ENCODE measurements around the gene SH2B2. TPM values are rescaled to one million over a fixed set of nuclear protein-coding genes. Genes with fewer than 3 reads are reported as not detected.

Gene SH2B2
- total and polyA plus RNA-seq, 4 donors: 3.3 to 9.7 (median 7.2) TPM

DNA sequence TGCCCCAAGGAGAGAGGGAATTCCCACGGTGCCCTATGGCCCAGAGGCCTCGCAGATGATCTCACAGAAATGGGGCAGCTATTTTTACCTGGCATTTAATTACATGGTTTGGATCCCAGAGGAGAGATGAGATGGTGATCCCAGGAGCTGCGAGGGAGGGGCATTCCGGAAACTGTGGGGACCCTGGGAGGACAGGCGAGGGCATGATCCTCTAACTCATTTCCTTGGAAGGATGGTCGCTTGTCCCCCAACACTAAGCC is 9.4 kb downstream of the SH2B2 start:
- Histone ChIP-seq H3K36me3 (ENCODE audit: control insufficient read depth in 4 of 4, insufficient read depth in 4 of 4, low read length in 4 of 4) (no peaks in the 10 kb centered on the region), H3K9me3 (ENCODE audit: control insufficient read depth in 4 of 4, insufficient read depth in 3 of 4, low read length in 3 of 4) (no peaks in the 10 kb centered on the region), H3K27me3 (ENCODE audit: control insufficient read depth in 3 of 3, insufficient read depth in 3 of 3, low read length in 2 of 3) (peaks cover 0 to 7% (median 2%) of the 10 kb centered on the region in 3 donors), H3K4me1 (ENCODE audit: control insufficient read depth in 5 of 5, insufficient read depth in 5 of 5, low read length in 5 of 5) (no peaks in the 10 kb centered on the region), H3K9ac (ENCODE audit: insufficient read depth in 1 of 2, low read length in 2 of 2) (no peak overlapping the region), H3K4me3 (no peak overlapping the region), H3K27ac (ENCODE audit: low read depth in 1 of 2, low read length in 1 of 2) (no peak overlapping the region)
- TF ChIP-seq, protein P1, sequence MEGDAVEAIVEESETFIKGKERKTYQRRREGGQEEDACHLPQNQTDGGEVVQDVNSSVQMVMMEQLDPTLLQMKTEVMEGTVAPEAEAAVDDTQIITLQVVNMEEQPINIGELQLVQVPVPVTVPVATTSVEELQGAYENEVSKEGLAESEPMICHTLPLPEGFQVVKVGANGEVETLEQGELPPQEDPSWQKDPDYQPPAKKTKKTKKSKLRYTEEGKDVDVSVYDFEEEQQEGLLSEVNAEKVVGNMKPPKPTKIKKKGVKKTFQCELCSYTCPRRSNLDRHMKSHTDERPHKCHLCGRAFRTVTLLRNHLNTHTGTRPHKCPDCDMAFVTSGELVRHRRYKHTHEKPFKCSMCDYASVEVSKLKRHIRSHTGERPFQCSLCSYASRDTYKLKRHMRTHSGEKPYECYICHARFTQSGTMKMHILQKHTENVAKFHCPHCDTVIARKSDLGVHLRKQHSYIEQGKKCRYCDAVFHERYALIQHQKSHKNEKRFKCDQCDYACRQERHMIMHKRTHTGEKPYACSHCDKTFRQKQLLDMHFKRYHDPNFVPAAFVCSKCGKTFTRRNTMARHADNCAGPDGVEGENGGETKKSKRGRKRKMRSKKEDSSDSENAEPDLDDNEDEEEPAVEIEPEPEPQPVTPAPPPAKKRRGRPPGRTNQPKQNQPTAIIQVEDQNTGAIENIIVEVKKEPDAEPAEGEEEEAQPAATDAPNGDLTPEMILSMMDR (IDR thresholded peaks at IDR 0.05; ENCODE audit: control extremely low read depth, extremely low read depth): no peak
- DNase-seq: no peak
- WGBS, 2 donors: 91 to 95% methylated on average over 6 of the region's 6 CpGs
- ATAC-seq (ENCODE audit: insufficient read depth, low FRiP score): no peak

DNA sequence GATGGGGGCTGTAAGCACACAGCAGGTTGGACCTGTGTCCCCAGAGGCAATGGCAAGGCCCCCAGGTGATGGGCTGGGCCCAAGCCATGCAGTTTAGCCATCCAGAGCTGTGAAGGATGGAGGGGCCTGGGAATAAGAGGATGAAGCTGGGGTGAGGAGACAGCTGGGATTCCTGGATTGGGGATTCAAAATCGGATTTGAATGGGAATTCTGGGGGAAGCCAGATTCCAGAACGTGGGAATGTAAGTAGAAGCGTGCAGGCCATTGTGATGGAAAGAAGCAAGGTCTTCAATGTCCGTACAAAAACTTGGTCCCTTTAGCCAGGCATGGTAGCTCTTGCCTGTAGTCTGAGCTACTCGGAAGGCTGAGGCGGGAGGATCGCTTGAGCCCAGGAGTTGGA is 9.8 kb downstream of the SH2B2 start:
- H3K9ac ChIP-seq (ENCODE audit: insufficient read depth in 1 of 2, low read length in 2 of 2): no peak overlapping the region
- 94 to 95% methylated on average over 7 of the region's 7 CpGs for WGBS, 2 donors
- no peaks in the 10 kb centered on the region for H3K36me3 ChIP-seq (ENCODE audit: control insufficient read depth in 4 of 4, insufficient read depth in 4 of 4, low read length in 4 of 4)
- ATAC-seq (ENCODE audit: insufficient read depth, low FRiP score): no peak
- H3K27ac ChIP-seq (ENCODE audit: low read depth in 1 of 2, low read length in 1 of 2): no peak overlapping the region
- H3K4me1 ChIP-seq (ENCODE audit: control insufficient read depth in 5 of 5, insufficient read depth in 5 of 5, low read length in 5 of 5): no peaks in the 10 kb centered on the region
- no peaks in the 10 kb centered on the region for H3K9me3 ChIP-seq (ENCODE audit: control insufficient read depth in 4 of 4, insufficient read depth in 3 of 4, low read length in 3 of 4)
- H3K27me3 ChIP-seq (ENCODE audit: control insufficient read depth in 3 of 3, insufficient read depth in 3 of 3, low read length in 2 of 3): peaks cover 0 to 7% (median 2%) of the 10 kb centered on the region in 3 donors
- H3K4me3 ChIP-seq: no peak overlapping the region
- no peak for DNase-seq
- TF ChIP-seq, protein P1 (IDR thresholded peaks at IDR 0.05; ENCODE audit: control extremely low read depth, extremely low read depth): no peak

DNA sequence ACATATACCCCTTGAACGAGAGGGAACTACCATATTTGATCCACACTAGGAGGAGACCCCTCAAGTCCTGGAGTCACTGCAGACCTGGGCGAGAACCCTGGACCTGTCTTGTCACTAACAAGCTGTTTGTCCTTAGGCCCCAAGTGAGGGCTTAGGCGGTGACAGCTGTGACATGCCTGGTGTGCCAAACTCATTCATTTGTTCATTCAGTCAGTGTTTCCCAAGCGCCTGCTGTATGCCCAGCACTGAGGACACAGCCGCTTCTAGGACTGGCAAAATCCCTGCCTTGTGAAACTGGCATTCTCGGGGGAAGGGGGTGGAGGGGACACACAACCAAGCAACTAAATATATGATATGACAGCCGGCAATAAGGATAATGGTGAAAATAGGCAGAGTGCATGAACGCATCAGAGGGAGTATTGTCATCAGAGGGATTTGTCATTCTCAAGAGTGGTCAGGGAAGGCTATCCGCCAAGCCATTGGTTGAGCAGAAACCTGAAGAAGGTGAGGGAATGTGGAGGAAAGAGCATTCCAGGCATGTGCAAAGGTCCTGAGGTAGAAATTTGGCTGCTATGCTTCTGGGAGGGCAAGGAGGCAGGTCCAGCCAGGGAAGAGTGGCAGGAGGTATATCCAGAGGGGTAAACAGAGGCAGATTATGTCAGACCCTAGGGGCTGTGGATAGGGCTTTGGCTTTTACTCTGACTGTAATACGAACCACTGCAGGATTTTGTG is 11.0 kb downstream of the SH2B2 start:
- Histone ChIP-seq H3K27me3 (ENCODE audit: control insufficient read depth in 3 of 3, insufficient read depth in 3 of 3, low read length in 2 of 3) (peaks cover 0 to 7% (median 2%) of the 10 kb centered on the region in 3 donors), H3K27ac (ENCODE audit: low read depth in 1 of 2, low read length in 1 of 2) (no peak overlapping the region), H3K4me1 (ENCODE audit: control insufficient read depth in 5 of 5, insufficient read depth in 5 of 5, low read length in 5 of 5) (no peaks in the 10 kb centered on the region), H3K36me3 (ENCODE audit: control insufficient read depth in 4 of 4, insufficient read depth in 4 of 4, low read length in 4 of 4) (no peaks in the 10 kb centered on the region), H3K9me3 (ENCODE audit: control insufficient read depth in 4 of 4, insufficient read depth in 3 of 4, low read length in 3 of 4) (no peaks in the 10 kb centered on the region), H3K9ac (ENCODE audit: insufficient read depth in 1 of 2, low read length in 2 of 2) (no peak overlapping the region), H3K4me3 (no peak overlapping the region)
- WGBS, 2 donors: 94 to 96% methylated on average over 10 of the region's 10 CpGs
- no peak for ATAC-seq (ENCODE audit: insufficient read depth, low FRiP score)
- TF ChIP-seq, protein P1 (IDR thresholded peaks at IDR 0.05; ENCODE audit: control extremely low read depth, extremely low read depth): no peak
- DNase-seq: no peak
